ENCODE measurements around the gene FLNC.

- TF ChIP-seq EZH2 (IDR thresholded peaks at IDR 0.05; ENCODE audit: insufficient read depth, poor library complexity, severe bottlenecking), result no peak
- TF ChIP-seq EZH2phosphoT487 (IDR thresholded peaks at IDR 0.05; ENCODE audit: insufficient read depth, low read depth), result no peak
These were observed 48.3 kb downstream of the FLNC start for GRCh38 chr7:128878226-128879105.
